ENCODE measurements around the gene GPR37L1. TPM values are rescaled to one million over a fixed set of nuclear protein-coding genes. Genes with fewer than 3 reads are reported as not detected.

GPR37L1 gene
- total RNA-seq, 1 donor from 2014 or later = not detected

- Mint-ChIP-seq H3K4me1 (peaks cover 27% of the 10 kb centered on the region), H3K4me3 (no peak overlapping the region), H3K27ac (no peak overlapping the region), H3K27me3 (no peaks in the 10 kb centered on the region), H3K36me3 (ENCODE audit: low read depth) (peaks cover 63% of the 10 kb centered on the region), H3K9me3 (no peaks in the 10 kb centered on the region)
- DNase-seq = no peak
- intact Hi-C loops (cut with micrococcal nuclease) = no loop called here
Observed at GRCh38 chr1:202149566-202149965, 26.8 kb downstream of the GPR37L1 start.

DNA sequence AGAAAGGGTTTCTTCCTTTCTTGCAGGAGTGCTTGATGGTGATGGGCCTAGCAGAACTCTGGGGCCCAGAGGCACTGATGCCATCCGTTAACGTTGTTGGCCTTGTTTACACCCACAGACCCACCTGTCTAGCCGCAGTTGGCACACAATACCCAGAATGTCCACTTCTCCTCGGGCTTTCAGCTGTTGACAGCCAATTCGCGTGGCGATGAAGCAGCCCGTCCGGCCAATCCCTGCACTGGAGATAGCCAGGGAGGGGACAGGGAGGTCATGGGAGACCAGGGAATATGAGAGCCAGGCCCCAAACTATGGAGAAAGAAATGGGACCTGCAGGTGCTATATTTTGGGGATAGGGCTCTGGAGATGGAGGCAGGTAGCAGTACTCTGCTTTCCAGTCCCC is 27.5 kb downstream of the GPR37L1 start:
- no peak for DNase-seq
- Mint-ChIP-seq H3K9me3 (no peaks in the 10 kb centered on the region), H3K27me3 (no peaks in the 10 kb centered on the region), H3K4me3 (no peak overlapping the region), H3K4me1 (peaks cover 32% of the 10 kb centered on the region), H3K36me3 (ENCODE audit: low read depth) (peaks cover 69% of the 10 kb centered on the region), H3K27ac (no peak overlapping the region)
- intact Hi-C loops (cut with micrococcal nuclease) = no loop called here

GRCh38 chr1:202150602-202151001 is 27.9 kb downstream of the GPR37L1 start:
- peaks cover 33% of the 10 kb centered on the region for H3K4me1 Mint-ChIP-seq
- H3K27ac Mint-ChIP-seq = peak overlapping the region; percentile 48
- H3K4me3 Mint-ChIP-seq = no peak overlapping the region
- H3K27me3 Mint-ChIP-seq = no peaks in the 10 kb centered on the region
- H3K9me3 Mint-ChIP-seq = no peaks in the 10 kb centered on the region
- DNase-seq = no peak
- intact Hi-C loops (cut with micrococcal nuclease) = no loop called here
- peaks cover 73% of the 10 kb centered on the region for H3K36me3 Mint-ChIP-seq (ENCODE audit: low read depth)

DNA sequence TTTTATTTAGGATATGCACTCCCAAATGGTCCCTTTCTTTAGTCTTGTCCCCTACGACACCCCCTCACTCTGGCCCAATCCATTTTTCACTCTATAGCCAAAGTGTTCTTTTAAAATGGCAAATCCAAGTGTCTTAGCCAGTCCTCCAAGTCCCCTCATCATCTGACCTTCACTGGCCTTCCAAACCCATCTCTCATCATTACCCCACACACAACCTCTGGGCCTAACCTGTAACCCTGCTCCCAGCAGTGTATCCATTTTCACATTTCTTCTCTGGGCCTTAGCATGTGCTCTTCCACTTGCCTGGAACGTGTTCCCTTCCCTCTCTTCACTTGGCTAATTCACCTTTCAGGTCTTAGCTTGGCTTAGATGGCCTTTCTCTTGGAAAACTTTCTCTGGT is 28.3 kb downstream of the GPR37L1 start:
- Mint-ChIP-seq H3K27me3 (no peaks in the 10 kb centered on the region), H3K36me3 (ENCODE audit: low read depth) (peaks cover 78% of the 10 kb centered on the region), H3K4me3 (no peak overlapping the region), H3K27ac (peak overlapping the region; percentile 48), H3K4me1 (peaks cover 35% of the 10 kb centered on the region), H3K9me3 (no peaks in the 10 kb centered on the region)
- intact Hi-C loops (cut with micrococcal nuclease) = no loop called here
- DNase-seq = no peak

- intact Hi-C loops (cut with micrococcal nuclease) = no loop called here
- Mint-ChIP-seq H3K36me3 (ENCODE audit: low read depth) (peaks cover 86% of the 10 kb centered on the region), H3K27ac (no peak overlapping the region), H3K9me3 (no peaks in the 10 kb centered on the region), H3K27me3 (no peaks in the 10 kb centered on the region), H3K4me1 (peaks cover 37% of the 10 kb centered on the region), H3K4me3 (no peak overlapping the region)
- no peak for DNase-seq
Observed at GRCh38 chr1:202152399-202152798, 29.7 kb downstream of the GPR37L1 start.

- intact Hi-C loops (cut with micrococcal nuclease) = no loop called here
- Mint-ChIP-seq H3K9me3 (no peaks in the 10 kb centered on the region), H3K27me3 (no peaks in the 10 kb centered on the region), H3K4me3 (no peak overlapping the region), H3K36me3 (ENCODE audit: low read depth) (peaks cover 88% of the 10 kb centered on the region), H3K27ac (peak overlapping the region; percentile 80), H3K4me1 (peaks cover 46% of the 10 kb centered on the region)
- no peak for DNase-seq
Observed at GRCh38 chr1:202153284-202153683, 30.6 kb downstream of the GPR37L1 start.

GRCh38 chr1:202154148-202154765 is 31.5 kb downstream of the GPR37L1 start:
- Mint-ChIP-seq H3K27ac (peak overlapping the region; percentile 74), H3K36me3 (ENCODE audit: low read depth) (peaks cover 88% of the 10 kb centered on the region), H3K4me3 (peak overlapping the region; percentile 63), H3K27me3 (no peaks in the 10 kb centered on the region), H3K9me3 (no peaks in the 10 kb centered on the region), H3K4me1 (peaks cover 48% of the 10 kb centered on the region)
- DNase-seq = no peak
- intact Hi-C loops (cut with micrococcal nuclease) = no loop called here

DNA sequence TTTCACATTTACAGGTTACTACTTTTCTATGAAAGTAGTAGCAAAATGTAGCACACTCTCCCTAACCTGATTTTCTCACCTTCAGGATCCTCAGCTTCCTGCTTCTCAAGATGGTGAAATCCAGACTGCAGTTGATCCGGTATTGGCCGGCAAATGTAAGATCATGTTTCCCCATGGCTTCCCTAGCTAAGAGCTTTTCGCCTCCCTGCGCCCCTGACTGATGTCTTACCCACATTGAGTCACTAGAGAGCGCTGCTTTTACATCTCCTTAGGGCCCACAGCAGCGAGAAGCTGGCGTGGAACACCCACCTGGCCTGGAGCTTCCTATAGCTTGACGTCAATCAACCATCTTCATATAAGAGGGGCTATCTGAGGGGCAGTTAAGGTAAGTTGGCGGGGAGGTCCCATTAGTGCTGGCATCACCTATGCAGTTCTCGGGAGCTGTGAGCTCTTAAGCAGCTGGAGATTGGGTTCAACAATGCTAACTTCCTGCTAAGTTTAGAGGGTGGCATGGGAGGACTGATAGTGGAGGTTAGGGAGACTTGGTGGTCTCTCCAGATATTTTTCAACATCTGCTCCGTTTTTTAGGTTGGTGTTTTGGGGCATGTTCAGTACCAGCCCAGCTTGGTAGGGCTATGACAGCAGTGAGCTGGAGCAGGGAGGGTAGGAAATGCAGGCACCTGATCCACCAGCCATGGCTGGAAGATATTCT is 32.2 kb downstream of the GPR37L1 start:
- peak overlapping the region; percentile 74 for H3K27ac Mint-ChIP-seq
- H3K9me3 Mint-ChIP-seq = no peaks in the 10 kb centered on the region
- DNase-seq = peak; percentile 86
- peak overlapping the region; percentile 63 for H3K4me3 Mint-ChIP-seq
- H3K27me3 Mint-ChIP-seq = no peaks in the 10 kb centered on the region
- peaks cover 90% of the 10 kb centered on the region for H3K36me3 Mint-ChIP-seq (ENCODE audit: low read depth)
- intact Hi-C loops (cut with micrococcal nuclease) = no loop called here
- H3K4me1 Mint-ChIP-seq = peaks cover 52% of the 10 kb centered on the region

GRCh38 chr1:202155478-202156021 is 32.8 kb downstream of the GPR37L1 start:
- intact Hi-C loops (cut with micrococcal nuclease) = no loop called here
- peaks cover 89% of the 10 kb centered on the region for H3K36me3 Mint-ChIP-seq (ENCODE audit: low read depth)
- H3K9me3 Mint-ChIP-seq = no peaks in the 10 kb centered on the region
- peaks cover 53% of the 10 kb centered on the region for H3K4me1 Mint-ChIP-seq
- peak overlapping the region; percentile 63 for H3K4me3 Mint-ChIP-seq
- no peaks in the 10 kb centered on the region for H3K27me3 Mint-ChIP-seq
- peak overlapping the region; percentile 48 for H3K27ac Mint-ChIP-seq
- DNase-seq = no peak

DNA sequence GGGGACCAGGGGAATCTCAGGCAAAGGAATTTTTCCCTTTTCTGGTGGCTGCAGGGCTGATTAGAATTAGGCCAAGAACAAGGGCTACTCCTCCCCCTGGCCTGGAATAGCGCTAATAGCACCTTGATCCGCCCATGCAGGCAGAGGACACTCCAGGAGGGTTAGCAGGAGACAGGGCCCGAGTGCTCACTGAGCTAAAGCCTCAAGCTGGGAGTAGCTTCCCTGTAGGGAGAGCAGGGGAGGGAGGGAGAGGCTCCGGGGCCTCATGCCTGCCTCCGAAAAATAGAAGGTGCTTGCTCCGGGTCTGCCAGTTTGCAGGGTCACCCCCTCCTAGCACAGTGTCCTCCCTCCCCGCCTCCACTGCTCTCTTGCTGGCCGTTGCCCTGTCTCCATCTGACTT is 33.9 kb downstream of the GPR37L1 start:
- H3K4me1 Mint-ChIP-seq = peaks cover 57% of the 10 kb centered on the region
- peak overlapping the region; percentile 99 for H3K4me3 Mint-ChIP-seq
- H3K27me3 Mint-ChIP-seq = no peaks in the 10 kb centered on the region
- H3K9me3 Mint-ChIP-seq = no peaks in the 10 kb centered on the region
- peaks cover 82% of the 10 kb centered on the region for H3K36me3 Mint-ChIP-seq (ENCODE audit: low read depth)
- DNase-seq = no peak
- intact Hi-C loops (cut with micrococcal nuclease) = no loop called here
- H3K27ac Mint-ChIP-seq = peak overlapping the region; percentile 54

GRCh38 chr1:202157945-202158344 is 35.2 kb downstream of the GPR37L1 start:
- Mint-ChIP-seq H3K36me3 (ENCODE audit: low read depth) (peaks cover 71% of the 10 kb centered on the region), H3K27me3 (no peaks in the 10 kb centered on the region), H3K4me3 (peak overlapping the region; percentile 99), H3K4me1 (peaks cover 66% of the 10 kb centered on the region), H3K27ac (peak overlapping the region; percentile 76), H3K9me3 (no peaks in the 10 kb centered on the region)
- intact Hi-C loops (cut with micrococcal nuclease) = no loop called here
- no peak for DNase-seq

DNA sequence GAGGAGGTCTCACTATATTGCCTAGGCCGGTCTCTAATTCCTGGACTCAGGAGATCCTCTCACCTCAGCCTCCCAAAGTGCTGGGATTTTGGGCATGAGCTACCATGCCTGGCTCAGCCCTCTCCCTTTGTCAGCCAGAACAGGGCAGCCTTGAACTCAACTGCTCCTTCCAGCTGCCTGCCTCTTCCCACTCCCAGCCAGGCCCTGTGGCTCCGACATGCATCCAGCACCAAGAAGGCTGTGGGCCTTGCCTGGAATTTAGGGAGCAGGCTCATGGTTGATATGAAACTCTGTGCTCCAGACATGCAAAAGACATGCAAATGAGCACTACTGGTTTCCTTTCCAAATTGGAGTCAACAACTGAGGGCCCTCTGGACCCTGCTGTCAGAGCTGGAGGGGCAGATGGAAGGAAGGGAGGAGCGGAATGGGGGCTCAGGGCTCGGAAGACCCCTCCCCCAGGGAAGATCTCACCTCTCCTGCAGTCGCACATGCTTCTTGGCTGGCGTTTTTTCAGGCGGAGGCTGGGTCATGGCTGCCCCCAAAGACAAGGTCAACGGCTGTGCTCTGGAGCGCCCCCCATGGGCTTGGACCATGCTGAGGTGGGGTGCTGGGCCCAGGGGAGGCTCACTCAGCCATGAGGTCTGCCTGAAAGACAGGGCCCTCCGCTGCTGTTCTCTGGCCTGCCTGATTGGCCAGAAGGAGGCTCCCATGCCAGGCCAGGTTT is 36.3 kb downstream of the GPR37L1 start:
- Mint-ChIP-seq H3K27me3 (no peaks in the 10 kb centered on the region), H3K4me1 (peaks cover 69% of the 10 kb centered on the region), H3K36me3 (ENCODE audit: low read depth) (peaks cover 62% of the 10 kb centered on the region), H3K4me3 (peak overlapping the region; percentile 99), H3K9me3 (no peaks in the 10 kb centered on the region), H3K27ac (peak overlapping the region; percentile 97)
- intact Hi-C loops (cut with micrococcal nuclease) = no loop called here
- DNase-seq = peak; percentile 76

DNA sequence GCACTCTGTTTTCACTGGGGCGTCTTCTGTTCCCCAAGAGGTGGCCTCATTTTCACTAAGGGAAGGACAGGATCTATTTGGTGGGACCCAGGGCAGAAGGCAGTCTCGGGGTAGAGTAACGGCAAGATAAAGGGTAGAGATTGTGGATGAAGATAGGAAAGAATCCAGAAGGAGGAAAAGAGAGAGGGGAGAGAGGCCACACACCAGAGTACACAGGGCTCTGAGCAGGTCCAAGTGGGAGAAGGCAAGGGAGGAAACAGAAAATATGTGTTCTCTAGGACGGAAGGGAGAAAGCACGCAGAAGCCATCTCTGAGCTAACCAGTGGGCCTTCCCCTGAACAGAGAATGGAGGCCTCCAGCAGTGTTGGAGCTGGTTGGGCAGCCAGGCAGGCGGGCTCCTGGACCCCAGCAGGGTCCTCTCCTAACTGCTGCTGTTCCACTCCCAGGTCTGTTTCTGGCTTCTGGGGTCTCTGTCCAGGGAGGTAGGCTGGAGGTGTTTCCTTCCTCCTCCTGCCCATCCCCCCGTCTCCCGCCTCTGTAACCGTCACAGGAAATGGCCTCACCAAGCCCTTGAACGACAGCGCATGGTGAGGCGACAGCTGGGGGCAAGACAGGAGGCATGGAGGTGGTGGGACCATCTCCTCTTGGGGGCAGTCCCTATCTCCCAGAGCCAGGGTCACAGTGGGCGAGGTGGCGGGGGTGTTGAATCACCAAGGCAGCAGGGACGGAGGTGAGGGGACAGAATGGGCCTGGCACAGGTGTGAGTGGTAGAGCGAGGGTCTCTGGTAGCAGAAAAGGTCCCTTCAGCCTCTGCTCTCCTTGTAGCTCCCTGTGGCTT is 37.0 kb downstream of the GPR37L1 start:
- intact Hi-C loops (cut with micrococcal nuclease) = loop anchor here (1.0 to 10.0 kb wide), 2 partner anchors 14 to 645 kb away; partner anchors contain the start of gene KDM5B
- peak; percentile 90 for DNase-seq
- Mint-ChIP-seq H3K4me1 (peaks cover 73% of the 10 kb centered on the region), H3K9me3 (no peaks in the 10 kb centered on the region), H3K27ac (peak overlapping the region; percentile 97), H3K4me3 (peak overlapping the region; percentile 99), H3K36me3 (ENCODE audit: low read depth) (peaks cover 56% of the 10 kb centered on the region), H3K27me3 (no peaks in the 10 kb centered on the region)
